Hepatocyte (in vitro differentiated cells): Measurements from ENCODE around the gene PPP3CA.

Experiments used
- CTCF ChIP-seq: fragments of 200-600 bp; sonication (generic); IDR thresholded peaks from 2 replicates; pipeline ENCODE4 v1.5.1; 2016; ENCODE audit warnings: antibody characterized with exemption, mild to moderate bottlenecking; ENCODE audit not compliant: poor library complexity
- EZH2 ChIP-seq: fragments of 200-600 bp; sonication (generic); IDR thresholded peaks from 2 replicates; pipeline ENCODE4 v1.6.1; 2016; ENCODE audit warnings: antibody characterized with exemption, mild to moderate bottlenecking, borderline replicate concordance
- EZH2phosphoT487 ChIP-seq: fragments of 200-600 bp; sonication (generic); IDR thresholded peaks from one replicate; pipeline ENCODE4 v1.6.1; 2018; ENCODE audit warnings: antibody characterized with exemption, mild to moderate bottlenecking, low read depth, moderate library complexity; ENCODE audit not compliant: unreplicated experiment, severe bottlenecking

DNA sequence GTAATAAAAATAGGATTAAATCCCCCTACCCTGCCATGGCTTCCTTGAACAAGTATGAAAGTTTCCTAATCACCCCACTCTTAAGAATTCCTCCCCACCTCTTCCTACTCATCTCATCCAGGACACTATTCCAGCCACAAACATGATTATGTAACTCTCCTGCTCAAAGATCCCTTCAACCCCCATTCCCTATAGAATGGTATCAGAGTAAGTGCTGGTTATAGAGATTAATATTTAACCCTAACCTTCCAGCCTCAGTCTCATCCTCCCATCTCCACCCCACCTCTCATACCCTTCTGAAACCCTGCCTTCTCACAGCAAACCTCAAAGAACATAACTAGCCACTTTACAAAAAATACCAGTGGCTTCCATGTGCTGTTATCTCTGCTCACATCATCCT, 155.1 kb downstream of the PPP3CA start:
- no peak for TF ChIP-seq EZH2
- no peak for TF ChIP-seq CTCF
- TF ChIP-seq EZH2phosphoT487, result no peak
